Transverse colon (tissue), 4 donors: ENCODE measurements around the gene IFNK.
"Not testable (repeated sequence)": the region's sequence is repeated elsewhere in the genome, so short reads cannot be mapped to it uniquely, and the experiment has no call there.

Experiments used
- CTCF ChIP-seq, 5 experiments: fragments of 200-600 bp in 3 of 5; fragments of 450-650 bp in 2 of 5; sonication (generic) in 3 of 5; IDR thresholded peaks; 1 replicate in 2 of 5; 2 replicates in 3 of 5; pipeline ENCODE4 v1.5.1; 2016 to 2017; ENCODE audit warnings: antibody characterized with exemption in 5 of 5, inconsistent platforms in 3 of 5, mild to moderate bottlenecking in 2 of 5, moderate library complexity in 1 of 5
- POLR2A ChIP-seq: fragments of 450-650 bp; IDR thresholded peaks from one replicate; pipeline ENCODE4 v1.6.1; 2016; ENCODE audit warnings: antibody characterized with exemption, mild to moderate bottlenecking, moderate library complexity
- POLR2AphosphoS5 ChIP-seq, 3 donors: sonication (generic); formaldehyde crosslinking; IDR thresholded peaks; one replicate each; pipeline ENCODE4 v1.6.1; 2016; ENCODE audit warnings: antibody characterized with exemption in 3 of 3

- TF ChIP-seq POLR2A; CTCF (IDR thresholded peaks at IDR 0.05); POLR2AphosphoS5 (IDR thresholded peaks at IDR 0.05): not testable (repeated sequence)
These were observed 23.2 kb upstream of the IFNK start for GRCh38 chr9:27500902-27501301.
